Measurements from ENCODE around the gene PLEKHA6. TPM values are rescaled to one million over a fixed set of nuclear protein-coding genes. Genes with fewer than 3 reads are reported as not detected.

The PLEKHA6 gene
- total and polyA plus RNA-seq, 2 experiments from 2014 or later, result 2.8 to 6.2 TPM

- no peaks in the 10 kb centered on the region for H3K4me1 ChIP-seq (ENCODE audit: insufficient read depth)
- H3K36me3 ChIP-seq (ENCODE audit: insufficient read depth), result 0 out of 2 replicates have a peak, but pooled peaks cover 5% of the 10 kb centered on the region
- Mint-ChIP-seq H3K36me3 (ENCODE audit: low read depth) (peaks cover 8% of the 10 kb centered on the region; the same call in 2 of the 3 replicates), H3K4me1 (no peaks in the 10 kb centered on the region), H3K27me3 (ENCODE audit: insufficient read depth, low read depth, poor library complexity) (no peaks in the 10 kb centered on the region), H3K4me3 (no peak overlapping the region), H3K9me3 (peaks cover 37% of the 10 kb centered on the region), H3K27ac (no peak overlapping the region)
- H3K27me3 ChIP-seq (ENCODE audit: insufficient read depth), result no peaks in the 10 kb centered on the region
- no peaks in the 10 kb centered on the region for H3F3A ChIP-seq (replicated peaks; ENCODE audit: low read depth)
- no peak overlapping the region for H3K27ac ChIP-seq (ENCODE audit: low read depth)
- H3K79me2 ChIP-seq (replicated peaks; ENCODE audit: insufficient read depth), result no peaks in the 10 kb centered on the region
- no peak overlapping the region for H3K4me2 ChIP-seq
- no peak overlapping the region for H3K4me3 ChIP-seq
- no peak for DNase-seq (ENCODE audit: low spot score)
- no peak for TF ChIP-seq EZH2phosphoT487 (IDR thresholded peaks at IDR 0.05; ENCODE audit: unreplicated experiment)
- TF ChIP-seq POLR2AphosphoS5 (IDR thresholded peaks at IDR 0.05; ENCODE audit: low read depth), result no peak
- no peak for TF ChIP-seq CTCF (conservative IDR thresholded peaks at IDR 0.05; ENCODE audit: low read depth in 2 of 2)
- TF ChIP-seq ETS1 (IDR thresholded peaks at IDR 0.05), result no peak
- no peak for TF ChIP-seq ZNF462 (CRISPR knock-in tag; IDR thresholded peaks at IDR 0.05)
- no peak for TF ChIP-seq EZH2 (IDR thresholded peaks at IDR 0.05; ENCODE audit: low read depth, unreplicated experiment)
- no peak for TF ChIP-seq REST (IDR thresholded peaks at IDR 0.05; ENCODE audit: unreplicated experiment)
- no peak for TF ChIP-seq CREB1 (CRISPR knock-in tag; IDR thresholded peaks at IDR 0.05; ENCODE audit: low read depth)
- TF ChIP-seq ZNF331 (CRISPR knock-in tag; IDR thresholded peaks at IDR 0.05; ENCODE audit: low read depth), result no peak
- no peak for TF ChIP-seq ZNF114 (CRISPR knock-in tag; IDR thresholded peaks at IDR 0.05)
- TF ChIP-seq NANOG (IDR thresholded peaks at IDR 0.05; ENCODE audit: borderline replicate concordance), result no peak
- TF ChIP-seq STAT1 (IDR thresholded peaks at IDR 0.05; ENCODE audit: unreplicated experiment), result no peak
- no peak for TF ChIP-seq JUNB (IDR thresholded peaks at IDR 0.05; ENCODE audit: unreplicated experiment)
- no peak overlapping the region for H2AFZ ChIP-seq
- no peaks in the 10 kb centered on the region for H4K20me1 ChIP-seq (replicated peaks; ENCODE audit: insufficient read depth)
- H3K9me2 ChIP-seq (ENCODE audit: insufficient read depth), result 0 out of 2 replicates have a peak, but pooled peaks cover 5% of the 10 kb centered on the region
- no peak for ATAC-seq
These were observed 187.2 kb downstream of the PLEKHA6 start for GRCh38 chr1:204172404-204173029.

Measured in GM23338 (cell line).